B cell (primary cell): ENCODE measurements around the gene EVI2B.

Experiments used
- CTCF ChIP-seq: fragments of 200-600 bp; IDR thresholded peaks from one replicate; pipeline ENCODE4 v1.8.0; 2022; ENCODE audit warnings: antibody characterized with exemption, mild to moderate bottlenecking
- EZH2 ChIP-seq: IDR thresholded peaks from 2 replicates; pipeline ENCODE4 v1.6.1; 2012; ENCODE audit warnings: borderline replicate concordance, low read depth, mild to moderate bottlenecking, moderate library complexity, low read length; ENCODE audit not compliant: insufficient read depth, poor library complexity, severe bottlenecking

- TF ChIP-seq CTCF: no peak
- TF ChIP-seq EZH2: no peak
Measured at GRCh38 chr17:31286587-31286986, 27.3 kb downstream of the EVI2B start.
